ENCODE data around the gene ZNF891. TPM values are rescaled to one million over a fixed set of nuclear protein-coding genes. Genes with fewer than 3 reads are reported as not detected.

The ZNF891 gene
- total RNA-seq (2014; rRNA removed; shearing (Covaris generic)) = 0.43 and 0.47 TPM in 2 replicates

DNA sequence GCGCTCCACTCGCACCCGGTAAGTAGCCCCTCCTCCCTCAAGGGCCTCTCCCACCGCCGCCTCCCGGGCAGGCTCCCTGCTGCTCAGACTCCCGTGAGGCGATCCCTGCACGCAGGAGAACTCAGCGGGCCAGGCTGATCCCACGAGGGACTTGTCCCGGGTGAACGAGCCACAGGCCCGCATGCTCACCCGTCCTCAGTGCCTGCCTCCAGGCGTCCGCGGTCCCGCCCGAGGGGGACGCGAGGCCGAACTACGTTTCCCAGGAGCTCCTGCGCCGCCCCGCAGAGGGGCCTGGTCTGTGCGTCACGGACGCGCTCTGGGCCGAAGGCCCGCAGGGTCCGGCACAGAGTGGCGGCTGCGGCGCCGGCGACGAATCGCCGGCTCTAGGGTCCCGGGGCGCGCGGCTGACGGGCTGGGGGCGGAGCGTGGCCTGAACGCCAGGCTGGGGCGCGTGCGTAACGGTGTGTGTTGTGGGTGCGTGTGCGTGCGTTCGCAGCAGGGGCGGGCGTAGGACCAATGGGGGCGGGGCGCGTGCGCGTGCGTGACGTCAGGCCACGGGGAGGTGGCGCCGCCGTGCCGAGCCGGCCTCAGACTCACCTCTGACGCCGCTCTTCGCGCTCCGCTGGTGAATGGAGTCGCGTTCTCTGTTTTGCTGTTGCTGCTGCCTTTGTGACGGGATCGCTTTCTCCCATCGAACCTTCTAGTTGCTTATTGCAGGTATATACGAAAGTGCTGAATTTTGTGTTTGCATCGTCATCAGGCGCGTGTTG, at the start of gene ZNF891, which contains the start of gene ZNF10:
ZNF891 (minus strand) TSS at position 237 of the 770 bp plus-strand sequence. CDS start 8,356 bp downstream, outside the sequence.
ZNF10 (plus strand) TSS at position 590 of the 770 bp plus-strand sequence. CDS start 13,866 bp downstream, outside the sequence.
- peak; percentile 91 for DNase-seq (ENCODE audit: low spot score)

GRCh38 chr12:133174901-133175300, 44.8 kb upstream of the ZNF891 start:
- no peak for DNase-seq (ENCODE audit: low spot score)

DNA sequence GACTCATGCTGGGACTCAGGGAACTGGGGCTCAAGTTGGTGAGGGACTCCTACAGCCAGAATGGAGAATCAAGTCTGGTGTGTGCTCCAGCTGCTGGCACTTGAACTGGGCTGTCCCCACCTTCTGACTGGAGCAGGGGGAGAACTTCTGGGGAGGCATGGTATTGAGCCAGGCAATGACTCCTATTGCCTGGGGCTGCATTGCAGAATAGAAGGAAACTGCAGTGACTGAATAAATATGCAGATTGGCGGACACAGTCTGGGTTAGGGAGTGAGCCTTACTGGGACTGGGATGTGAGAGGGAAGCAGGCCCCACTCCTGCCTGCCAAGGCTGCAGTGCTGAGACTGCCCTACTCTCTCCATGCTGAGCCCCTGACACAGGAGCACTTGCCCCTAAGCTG, 42.4 kb upstream of the ZNF891 start:
- no peak for DNase-seq (ENCODE audit: low spot score)

- DNase-seq (ENCODE audit: low spot score) = no peak
These were observed 35.7 kb upstream of the ZNF891 start for GRCh38 chr12:133165776-133166175.

DNA sequence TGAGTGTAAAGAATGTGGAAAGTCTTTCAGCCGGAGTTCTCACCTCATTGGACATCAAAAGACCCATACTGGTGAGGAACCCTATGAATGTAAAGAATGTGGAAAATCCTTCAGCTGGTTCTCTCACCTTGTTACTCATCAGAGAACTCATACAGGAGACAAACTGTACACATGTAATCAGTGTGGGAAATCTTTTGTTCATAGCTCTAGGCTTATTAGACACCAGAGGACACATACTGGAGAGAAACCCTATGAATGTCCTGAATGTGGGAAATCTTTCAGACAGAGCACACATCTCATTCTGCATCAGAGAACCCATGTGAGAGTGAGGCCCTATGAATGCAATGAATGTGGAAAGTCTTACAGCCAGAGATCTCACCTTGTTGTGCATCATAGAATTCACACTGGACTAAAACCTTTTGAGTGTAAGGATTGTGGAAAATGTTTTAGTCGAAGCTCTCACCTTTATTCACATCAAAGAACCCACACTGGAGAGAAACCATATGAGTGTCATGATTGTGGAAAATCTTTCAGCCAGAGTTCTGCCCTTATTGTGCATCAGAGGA, 26.1 kb upstream of the ZNF891 start:
- DNase-seq (ENCODE audit: low spot score) = no peak

DNA sequence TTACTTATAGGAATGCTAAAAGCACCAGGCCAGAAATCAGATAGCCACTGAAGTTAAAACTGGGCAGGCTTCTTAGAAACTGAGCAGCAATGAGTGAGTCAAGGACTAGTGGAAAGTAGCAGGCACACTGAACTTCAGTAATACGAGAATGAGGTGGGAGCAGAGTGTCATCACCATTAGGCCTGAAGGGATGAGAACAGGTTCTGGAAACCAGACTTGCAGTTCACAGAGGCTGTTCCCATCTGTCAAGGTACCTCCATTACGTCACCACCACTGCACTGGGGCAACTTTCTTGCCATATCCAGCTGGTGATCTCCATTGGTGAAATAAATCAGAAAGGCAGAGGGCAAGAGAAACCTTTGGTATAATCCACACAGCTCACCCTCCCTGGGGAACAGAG, 15.9 kb upstream of the ZNF891 start:
- no peak for DNase-seq (ENCODE audit: low spot score)

- DNase-seq (ENCODE audit: low spot score) = no peak
These were observed 5.7 kb upstream of the ZNF891 start for GRCh38 chr12:133135747-133136146.

- DNase-seq (ENCODE audit: low spot score) = no peak
These were observed 694 bp upstream of the ZNF891 start for GRCh38 chr12:133130808-133131128.

DNA sequence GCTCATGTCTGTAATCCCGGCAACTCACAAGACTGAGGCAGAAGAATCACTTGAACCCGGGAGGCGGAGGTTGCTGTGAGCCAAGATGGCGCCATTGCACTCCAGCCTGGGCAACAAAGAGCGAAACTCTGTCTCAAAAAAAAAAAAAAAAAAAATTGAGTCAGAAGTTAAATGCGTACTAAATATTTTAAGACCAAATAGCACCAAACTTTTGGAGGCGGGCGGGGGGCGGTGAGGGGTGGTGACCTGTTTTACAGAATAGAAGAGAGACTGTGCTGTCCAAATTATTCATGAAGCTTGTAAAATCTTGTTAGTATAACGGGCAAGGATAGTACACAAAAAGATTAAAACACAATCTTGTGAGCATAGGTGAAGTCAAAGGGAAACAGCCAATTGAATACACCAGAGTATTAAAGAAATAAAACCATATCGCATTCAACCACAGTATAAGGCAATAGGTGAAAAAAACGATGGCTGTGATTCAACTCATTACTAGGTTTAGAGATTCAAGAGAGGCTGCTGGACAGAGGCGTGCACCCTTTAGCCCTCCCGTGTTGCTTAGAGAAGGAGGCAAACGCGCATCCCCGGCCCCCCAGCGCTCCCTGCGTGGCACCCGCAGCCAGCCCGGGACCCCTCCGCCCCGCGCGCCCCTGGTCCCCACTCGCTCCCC, 571 bp downstream of the ZNF891 start:
- DNase-seq (ENCODE audit: low spot score) = no peak

DNA sequence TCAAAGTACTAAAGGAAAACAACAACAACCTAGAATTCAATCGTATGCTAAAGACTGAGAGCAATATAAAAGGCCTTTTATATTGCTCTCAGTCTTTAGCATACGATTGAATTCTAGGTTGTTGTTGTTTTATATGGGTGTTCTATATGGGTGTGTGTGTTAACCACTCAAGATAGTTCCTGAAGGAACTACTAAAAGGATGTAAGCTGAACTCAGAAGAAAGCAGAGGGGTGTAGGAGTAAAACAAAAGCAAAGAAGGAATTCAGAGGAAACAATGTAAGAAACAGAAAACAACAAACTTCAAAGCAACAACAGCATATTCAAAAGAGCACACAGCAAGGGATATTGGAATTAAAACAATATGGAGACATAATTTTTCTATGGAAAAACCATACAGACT, 5.4 kb downstream of the ZNF891 start:
- no peak for DNase-seq (ENCODE audit: low spot score)

GRCh38 chr12:133120385-133121191, 9.5 kb downstream of the ZNF891 start:
- no peak for DNase-seq (ENCODE audit: low spot score)

DNA sequence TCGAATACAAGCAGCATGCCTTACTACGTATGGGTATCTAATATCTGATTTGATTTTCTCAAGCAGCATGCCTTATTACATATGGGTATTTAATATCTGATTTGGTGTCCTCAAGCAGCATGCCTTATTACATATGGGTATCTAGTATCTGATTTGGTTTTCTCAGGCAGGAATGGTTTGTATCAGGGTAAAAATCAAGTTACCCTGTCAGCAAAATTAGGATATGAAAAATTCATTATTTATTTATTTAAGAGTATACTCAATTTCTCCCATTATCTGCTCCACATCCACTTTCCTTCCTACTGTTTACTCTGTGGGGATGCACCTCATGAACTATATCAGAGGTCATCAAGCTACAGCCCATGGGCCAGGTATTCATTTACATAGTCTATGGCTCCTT, 21.9 kb downstream of the ZNF891 start:
- no peak for DNase-seq (ENCODE audit: low spot score)

DNA sequence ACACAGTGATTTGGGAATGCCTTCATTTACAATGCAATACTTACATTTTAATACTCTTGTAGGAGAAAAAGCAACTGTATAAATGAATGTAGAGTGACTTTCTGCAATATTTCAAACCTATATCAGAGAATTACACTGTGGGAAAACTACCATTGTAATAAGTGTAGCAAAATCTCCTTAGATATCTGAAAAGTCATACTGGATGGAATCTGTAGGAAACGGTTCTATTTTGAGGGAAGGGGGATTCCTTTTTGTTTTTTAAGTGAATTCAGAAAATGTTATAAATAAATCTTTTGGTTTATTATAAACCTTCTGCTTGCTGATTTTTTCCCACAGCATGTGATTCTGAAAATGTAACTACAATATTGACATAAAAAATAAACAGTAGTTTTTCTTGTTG, 23.0 kb downstream of the ZNF891 start:
- no peak for DNase-seq (ENCODE audit: low spot score)

DNA sequence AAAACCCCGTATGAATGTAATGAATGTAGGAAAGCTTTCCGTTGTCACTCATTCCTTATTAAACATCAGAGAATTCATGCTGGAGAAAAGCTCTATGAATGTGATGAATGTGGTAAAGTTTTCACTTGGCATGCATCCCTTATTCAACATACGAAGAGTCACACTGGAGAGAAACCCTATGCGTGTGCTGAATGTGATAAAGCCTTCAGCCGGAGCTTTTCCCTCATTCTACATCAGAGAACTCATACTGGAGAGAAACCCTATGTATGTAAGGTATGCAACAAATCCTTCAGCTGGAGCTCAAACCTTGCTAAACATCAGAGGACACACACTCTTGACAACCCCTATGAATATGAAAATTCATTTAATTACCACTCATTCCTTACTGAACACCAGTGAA, 23.8 kb downstream of the ZNF891 start:
- DNase-seq (ENCODE audit: low spot score) = no peak

DNA sequence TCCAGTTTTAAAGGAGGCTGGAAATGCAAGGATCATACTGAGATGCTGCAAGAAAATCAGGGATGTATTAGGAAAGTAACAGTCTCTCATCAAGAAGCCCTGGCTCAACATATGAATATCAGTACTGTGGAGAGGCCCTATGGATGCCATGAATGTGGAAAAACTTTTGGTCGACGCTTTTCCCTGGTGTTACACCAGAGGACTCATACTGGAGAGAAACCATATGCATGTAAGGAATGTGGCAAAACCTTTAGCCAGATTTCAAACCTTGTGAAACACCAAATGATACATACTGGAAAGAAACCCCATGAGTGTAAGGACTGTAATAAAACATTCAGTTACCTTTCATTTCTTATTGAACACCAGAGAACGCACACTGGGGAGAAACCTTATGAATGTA, 24.5 kb downstream of the ZNF891 start:
- no peak for DNase-seq (ENCODE audit: low spot score)

DNA sequence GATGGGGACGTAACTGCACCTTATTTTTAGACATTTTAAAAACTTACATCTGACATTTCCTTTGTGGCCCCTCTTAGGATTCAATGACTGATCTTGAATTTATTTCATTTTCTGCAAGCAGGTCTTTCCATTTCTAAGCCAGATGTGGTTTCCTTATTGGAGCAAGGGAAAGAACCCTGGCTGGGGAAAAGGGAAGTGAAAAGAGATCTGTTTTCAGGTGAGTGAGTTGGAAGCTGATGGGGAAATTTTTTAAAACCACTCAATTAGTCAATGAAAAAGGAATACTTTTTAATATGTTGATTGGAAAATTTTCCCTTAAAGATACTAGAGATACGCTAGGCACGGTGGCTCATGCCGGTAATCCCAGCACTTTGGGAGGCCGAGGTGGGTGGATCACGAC, 46.7 kb downstream of the ZNF891 start:
- DNase-seq (ENCODE audit: low spot score) = no peak

DNA sequence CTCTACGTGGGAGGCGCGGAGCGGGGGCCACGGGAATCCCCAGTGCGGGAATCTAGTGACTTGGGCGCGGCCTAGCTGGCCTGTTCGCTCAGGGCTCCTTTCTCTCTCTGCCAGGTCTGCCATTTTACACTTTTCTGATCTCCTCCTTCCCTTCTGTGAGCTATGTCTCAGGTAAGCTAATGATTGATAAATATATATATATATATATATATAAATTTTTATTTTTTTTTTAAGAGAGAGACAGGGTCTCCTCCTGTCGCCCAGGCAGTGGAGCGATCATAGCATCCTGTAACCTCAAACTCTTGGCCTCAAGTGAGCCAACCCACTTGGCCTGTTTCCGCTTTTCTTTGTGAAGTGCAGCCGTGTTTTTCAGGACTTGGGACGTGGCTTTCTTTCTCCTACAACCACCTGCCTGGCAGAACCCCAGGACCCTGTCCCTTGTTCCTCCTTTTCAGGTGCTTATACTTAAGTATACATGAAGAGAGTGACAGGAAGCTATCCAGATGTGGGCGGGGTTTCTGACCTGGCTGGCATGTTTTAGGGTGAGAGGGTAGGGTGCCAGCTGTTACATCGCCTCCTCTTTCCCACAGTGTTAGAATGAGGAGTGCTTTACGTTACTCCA, 48.8 kb downstream of the ZNF891 start:
- no peak for DNase-seq (ENCODE audit: low spot score)

GRCh38 chr12:133080368-133081158, 49.5 kb downstream of the ZNF891 start, which contains the start of gene ZNF140:
ZNF140 (plus strand) TSS chr12:133080923; CDS start chr12:133081321, 398 bp downstream.
- DNase-seq (ENCODE audit: low spot score) = peak; percentile 91

DNA sequence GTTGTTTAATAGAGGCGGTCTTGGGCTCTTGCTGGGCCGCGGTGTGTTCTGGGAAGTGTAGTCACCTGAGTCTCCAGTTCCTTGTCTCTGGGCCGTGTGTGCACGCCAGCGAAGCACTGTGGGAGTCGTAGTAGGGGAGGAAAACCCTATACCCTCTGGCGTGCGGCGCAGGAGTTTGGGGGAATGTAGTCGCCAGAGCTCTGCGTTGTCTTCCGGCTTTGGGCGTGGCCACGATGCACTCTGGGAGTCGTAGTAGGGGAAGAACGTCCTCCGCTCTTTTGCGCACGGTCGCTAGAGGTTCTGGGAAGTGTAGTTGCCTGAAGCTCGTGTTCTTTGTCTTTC, 50.1 kb downstream of the ZNF891 start:
- peak; percentile 99 for DNase-seq (ENCODE audit: low spot score)

DNA sequence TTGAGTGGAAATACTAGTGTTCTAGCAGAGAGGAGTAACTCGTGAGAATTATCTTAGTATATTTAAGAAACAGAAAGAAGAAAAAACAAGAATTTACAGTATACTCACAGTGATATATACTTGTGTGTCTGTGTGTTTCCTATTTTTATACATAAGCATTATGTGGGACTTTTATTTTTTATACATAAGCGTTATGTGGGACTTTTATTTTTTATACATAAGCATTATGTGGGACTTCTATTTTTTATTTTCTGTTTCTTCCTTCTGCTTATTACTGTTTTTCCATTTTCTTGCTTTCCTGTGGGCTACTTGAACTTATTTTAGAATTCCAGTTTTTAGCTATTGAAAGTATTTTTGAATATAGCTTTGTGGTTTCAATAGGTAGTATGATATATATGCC, 56.2 kb downstream of the ZNF891 start:
- DNase-seq (ENCODE audit: low spot score) = no peak

DNA sequence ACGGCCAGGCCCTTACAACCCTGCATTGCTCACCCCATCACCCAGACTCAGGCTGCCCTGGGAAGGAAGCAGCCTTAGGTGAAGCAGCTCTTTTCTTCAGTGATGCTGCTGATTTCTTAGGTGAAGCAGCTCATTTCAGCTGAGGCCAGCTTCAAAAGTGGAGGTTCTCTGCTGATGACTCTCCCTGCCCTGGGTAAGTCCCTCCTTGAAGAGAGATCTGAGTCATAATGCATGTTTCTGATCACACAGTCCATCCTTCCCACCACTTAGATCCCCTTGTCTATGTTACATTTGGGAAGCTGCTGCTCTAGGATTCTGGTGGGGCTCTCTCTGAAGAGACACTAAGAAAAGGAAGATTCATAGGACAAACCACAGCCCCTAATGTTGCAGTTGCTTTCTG, 66.5 kb downstream of the ZNF891 start:
- DNase-seq (ENCODE audit: low spot score) = no peak

Measured in H4 (cell line).